Stimulated activated naive CD4-positive, alpha-beta T cell treated with Interleukin-2 at 50 U/mL for 16 hours (primary cell): Measurements from ENCODE around the gene BEAN1.

Experiments used
- DNase-seq: peaks from one replicate; lab custom pipeline; 2025; lab: John Stamatoyannopoulos, UW

The BEAN1 gene

DNA sequence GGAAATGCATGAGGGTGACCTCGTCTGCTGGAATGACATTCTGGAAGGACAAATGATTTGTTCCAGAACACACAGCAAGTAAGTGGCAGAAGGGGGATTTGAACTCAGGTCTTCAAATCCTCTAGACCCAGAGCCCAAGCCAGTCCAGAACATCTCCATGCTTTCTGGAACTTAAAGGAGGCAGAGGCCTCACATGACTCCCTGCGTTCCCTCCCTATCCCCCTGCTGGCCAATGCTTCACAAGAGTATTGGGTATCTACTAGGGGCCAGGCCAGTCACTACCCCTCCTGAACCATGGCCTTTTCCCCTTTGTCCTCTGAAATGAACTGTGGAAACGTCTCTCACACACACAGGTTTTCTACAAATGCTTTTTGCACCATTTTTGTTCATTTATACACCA lies 7.6 kb upstream of the BEAN1 start:
- no peak for DNase-seq

DNA sequence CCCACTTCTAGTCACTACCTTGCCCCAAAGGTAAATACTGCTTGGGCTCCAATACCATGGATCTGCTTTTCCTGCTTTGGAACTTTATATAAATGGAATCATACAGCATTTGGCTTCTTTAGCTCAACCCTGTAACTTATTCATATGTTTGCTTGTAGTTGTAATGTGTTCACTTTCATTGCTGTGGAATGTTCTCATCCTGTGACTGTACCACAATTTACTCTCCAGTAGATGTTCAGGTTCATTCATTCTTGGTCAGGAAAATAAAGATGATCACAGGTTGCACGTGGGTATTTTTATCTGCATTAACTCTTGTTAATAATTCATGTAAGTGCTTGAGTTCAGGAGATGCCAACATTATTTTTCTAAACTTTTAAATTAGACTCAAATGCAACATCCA lies 6.7 kb upstream of the BEAN1 start:
- no peak for DNase-seq

GRCh38 chr16:66421891-66422290 lies 5.2 kb upstream of the BEAN1 start:
- no peak for DNase-seq

DNA sequence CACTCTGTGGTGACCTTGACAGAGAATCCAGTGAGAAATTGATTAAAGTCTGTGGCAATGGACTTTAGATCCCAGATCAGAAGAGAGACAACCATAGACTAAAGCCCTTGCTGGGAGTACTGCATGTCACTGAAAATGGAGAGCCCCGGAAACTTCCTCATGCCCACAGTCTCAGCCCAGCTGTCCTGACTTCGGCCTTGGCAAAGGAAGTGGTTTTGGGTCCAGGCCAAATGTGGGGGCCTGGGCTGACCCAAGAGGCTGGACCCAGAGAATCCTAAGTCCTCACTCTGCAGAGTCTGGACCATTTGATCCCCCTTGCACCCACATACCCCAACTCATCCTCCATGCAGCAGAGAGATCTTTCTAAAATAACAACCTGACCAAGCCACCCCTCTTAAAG lies 4.7 kb upstream of the BEAN1 start:
- DNase-seq, result no peak

DNA sequence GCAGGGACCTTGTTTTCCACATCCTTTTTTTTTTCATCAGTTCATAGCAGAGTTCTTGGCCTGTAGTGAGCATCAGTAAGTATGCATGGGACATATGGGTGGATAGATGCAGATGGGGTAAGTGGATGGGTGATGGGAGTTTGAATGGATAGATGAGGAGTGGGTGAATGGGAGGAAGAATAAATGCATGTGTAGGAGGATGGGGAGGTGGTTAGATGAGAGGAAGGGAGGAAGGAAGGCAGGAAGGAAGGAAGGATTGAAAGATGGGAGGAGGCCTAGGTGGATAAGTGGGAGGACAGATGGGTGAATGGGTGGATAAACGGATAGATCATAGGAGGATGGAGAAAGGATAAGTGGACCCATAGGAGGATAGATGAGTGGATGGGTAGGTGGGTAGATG lies 3.9 kb upstream of the BEAN1 start:
- no peak for DNase-seq

DNA sequence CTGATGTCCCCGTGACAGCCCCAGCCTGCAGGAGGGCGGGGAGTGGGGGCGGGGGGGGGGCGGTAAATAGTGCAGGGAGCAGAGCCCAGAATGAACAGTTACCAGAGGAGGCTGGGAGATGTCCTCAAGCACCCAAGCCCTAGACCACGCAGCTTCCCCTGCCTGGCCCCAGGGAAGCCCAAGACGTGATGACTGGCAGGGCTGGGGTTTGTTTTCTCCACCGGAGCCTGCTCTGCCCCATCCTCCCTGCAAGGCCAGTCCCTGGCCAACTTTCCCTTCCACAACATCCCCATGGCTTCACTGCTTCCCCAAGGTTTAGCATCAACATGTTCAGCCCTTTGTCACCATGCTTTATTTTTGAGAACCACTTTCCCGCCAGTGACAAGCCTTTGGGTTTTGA lies 1.4 kb upstream of the BEAN1 start:
- DNase-seq, result no peak

DNA sequence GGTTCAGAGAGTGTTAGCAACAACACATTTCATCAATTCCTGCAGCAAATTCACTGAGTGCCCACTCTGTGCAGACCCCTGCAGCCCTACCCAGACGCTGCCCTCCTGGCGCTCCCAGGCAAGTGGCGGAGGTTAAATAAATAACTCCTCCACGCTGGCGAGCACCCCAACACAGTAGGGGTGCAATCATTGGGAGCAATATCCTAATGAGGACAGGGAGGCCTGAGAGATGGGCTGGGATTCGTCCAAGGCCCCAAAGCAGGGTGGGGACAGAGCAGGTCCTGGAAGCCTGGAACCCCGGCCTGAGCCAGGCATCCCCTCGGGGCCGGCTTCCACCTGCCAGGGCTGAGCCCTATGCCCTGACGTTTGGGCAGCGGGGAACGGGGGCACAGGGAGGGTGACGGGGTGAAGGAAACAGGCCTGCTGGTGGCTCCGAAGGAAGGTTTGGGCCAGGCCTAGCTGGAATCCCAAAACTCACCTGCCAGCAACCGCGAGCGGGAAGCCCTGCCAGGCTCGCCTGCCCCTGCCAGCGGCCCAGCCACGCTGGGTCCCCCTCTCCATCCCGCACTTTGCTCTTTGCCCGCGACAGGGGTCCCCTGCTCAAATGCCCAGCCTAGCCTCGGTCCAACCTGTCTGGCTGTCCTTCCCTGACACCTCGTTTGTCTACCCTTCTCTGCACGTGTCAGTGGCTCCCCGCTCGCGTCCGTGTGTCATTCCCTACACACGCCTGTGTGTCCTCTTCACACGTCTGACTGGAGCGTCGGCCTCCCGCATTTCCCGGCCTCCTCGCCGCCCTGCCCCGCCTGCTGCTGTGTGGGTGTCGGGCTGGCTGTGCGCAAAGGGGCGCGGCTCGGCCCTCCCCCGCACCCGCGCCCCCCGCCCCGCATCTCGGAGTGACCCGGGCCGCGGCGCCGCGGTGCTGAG lies 721 bp upstream of the BEAN1 start:
- no peak for DNase-seq

DNA sequence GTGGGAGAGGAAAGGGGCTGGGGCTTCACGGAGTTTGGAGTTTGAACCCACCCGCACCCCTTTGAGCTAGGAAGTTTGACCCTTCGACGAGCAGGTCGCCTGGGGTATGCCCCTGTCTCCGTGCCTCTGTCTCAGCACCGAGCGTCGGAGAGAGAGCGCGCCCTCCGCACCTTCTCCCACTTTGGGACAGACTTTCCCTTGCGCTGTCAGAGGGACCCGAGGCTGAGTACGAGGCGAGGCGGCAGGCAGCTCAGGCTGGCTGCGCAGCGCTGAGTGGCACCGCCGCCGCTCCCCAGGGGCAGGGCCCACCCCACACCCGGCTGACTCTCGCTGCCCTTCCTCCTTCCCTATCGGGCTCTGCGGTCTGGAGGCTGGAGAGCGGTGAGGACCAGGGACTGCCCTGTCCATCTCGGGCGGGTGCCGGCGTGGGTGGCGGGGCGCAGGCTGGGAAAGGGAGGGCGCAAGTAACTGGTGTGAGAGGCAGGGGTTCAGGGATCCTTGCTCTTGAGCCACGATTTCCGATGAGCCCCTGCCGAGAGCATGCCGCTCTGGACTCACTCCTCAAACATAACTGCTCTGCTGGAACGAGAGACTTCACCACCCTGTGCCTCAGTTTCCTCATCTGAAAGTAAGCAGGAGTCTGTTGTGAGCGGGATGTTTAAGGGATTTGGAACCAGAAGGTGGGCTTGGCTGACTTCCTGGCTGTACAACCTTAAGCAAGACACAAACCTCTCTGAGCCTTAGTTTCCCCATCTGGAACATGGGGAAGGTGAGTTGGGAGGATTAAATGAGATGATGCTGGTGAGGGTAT lies 981 bp downstream of the BEAN1 start:
- DNase-seq, result no peak

GRCh38 chr16:66428682-66429251 lies 1.7 kb downstream of the BEAN1 start:
- no peak for DNase-seq

DNA sequence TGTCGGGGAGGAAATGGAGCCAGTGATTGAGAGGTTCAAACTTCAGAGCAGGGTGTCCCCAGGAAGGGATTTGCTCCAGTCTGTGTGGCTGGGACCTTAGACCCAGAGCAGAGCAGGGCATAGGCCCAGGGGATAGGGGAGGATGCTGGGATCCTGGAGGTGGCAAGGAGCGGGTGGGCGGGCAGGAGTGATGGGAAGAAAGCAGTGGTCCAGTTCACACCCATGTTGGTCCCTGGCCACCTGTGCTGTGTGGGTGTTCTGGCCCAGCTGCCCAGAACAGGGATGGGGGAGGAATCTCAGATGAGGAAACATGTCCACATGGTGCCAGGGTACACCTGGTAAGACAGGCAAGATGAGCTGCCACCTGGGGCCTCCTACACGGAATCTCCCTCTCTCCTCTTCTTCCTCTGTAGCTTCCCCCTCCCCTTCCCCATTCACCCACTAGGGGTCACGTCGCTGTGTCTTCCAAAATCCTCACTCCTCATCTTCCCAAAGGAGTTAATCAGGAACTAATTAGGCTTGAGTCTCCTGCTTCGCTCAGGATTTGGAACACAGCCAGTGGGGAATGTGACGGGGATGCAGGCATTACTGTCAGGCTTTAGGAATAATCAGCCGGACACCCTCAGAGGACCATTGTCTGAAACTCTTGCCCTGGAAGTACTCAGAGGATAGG lies 2.3 kb downstream of the BEAN1 start:
- no peak for DNase-seq

GRCh38 chr16:66430214-66430613 lies 3.1 kb downstream of the BEAN1 start:
- DNase-seq, result no peak

GRCh38 chr16:66431760-66432159 lies 4.7 kb downstream of the BEAN1 start:
- DNase-seq, result no peak

DNA sequence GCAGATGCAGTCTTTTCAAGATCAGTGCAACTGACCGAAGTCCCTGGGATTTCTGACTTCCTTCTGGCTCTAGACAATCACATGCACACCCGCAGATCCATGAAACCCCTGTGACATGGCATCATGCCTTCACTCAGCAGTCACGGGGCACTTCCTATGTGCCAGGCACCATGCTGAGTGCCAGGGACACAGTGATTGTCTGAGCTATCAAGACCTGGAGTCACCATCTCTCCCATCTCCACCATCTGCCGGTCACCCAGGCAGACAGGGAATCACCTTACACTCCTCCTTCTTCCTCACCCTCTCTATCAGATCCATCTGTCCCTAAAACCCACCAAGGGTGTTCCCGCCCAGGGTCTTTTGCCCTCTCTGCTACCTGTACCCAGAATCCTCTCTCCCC lies 5.3 kb downstream of the BEAN1 start:
- no peak for DNase-seq

DNA sequence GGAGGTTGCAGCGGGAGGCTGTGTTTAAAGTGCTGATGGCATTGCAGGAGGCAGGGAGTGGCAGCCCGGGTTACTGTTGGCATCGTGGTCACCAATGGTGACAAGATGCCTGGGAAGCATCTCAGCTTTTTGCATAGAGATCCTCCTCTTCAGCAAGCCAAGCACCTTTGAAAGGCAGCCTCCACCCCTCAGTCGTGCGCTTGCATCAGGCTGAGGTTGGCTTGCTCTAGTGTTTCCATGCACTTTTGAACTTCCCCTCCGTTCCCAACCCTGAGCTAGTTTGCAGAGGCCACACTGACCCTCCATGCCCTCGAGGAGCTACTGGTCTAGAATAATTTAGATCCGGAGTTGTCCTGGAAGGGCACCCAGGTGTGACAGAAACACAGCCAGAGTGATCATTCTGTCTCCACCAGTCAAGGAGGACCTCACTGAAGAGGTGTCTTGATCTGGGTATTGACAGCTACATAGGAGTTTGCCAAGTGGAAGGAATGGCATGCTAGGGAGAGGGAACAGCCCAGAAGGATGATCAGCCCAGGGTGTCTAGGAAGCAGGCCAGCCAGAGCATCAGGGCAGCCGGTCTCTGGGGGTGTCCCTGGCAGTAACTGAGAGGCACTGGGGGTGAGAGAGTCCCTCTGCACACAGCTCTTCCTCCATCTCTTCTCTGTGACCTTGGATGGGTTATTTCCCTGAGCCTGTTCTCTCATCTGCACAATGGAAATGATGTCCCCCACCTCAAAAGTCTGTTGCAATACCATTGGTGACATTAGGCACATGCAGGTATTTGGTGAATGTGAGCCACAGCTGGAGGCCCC lies 7.7 kb downstream of the BEAN1 start:
- DNase-seq, result no peak

GRCh38 chr16:66435896-66436295 lies 8.8 kb downstream of the BEAN1 start:
- DNase-seq, result no peak

DNA sequence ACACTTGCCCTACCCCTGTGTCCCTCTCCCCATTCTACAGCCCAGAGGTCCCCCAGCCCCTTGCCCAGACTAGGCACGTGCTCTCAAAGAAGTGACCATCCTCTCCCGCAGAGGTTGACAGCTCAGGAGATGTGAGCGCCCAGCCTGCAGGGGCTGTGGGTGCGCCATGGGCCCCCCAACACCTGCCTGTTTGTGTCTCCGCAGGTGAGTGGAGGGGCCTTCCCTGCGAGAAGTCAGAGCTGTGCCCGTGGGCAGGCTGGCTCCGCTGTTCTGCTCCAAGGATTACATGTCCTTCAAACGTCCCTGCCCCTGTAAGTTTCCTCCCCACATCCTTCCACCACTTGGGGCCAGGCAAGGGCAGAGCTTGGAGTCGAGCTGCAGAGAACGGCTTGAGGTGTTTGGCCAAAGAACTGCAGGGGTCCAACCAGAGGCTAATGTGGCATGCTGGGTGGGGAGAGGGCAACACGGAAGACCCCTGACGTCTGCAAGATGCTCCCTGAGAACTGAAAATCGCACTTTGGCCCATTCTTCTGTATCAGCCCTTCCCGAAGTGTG lies 10.4 kb downstream of the BEAN1 start:
- DNase-seq, result no peak

DNA sequence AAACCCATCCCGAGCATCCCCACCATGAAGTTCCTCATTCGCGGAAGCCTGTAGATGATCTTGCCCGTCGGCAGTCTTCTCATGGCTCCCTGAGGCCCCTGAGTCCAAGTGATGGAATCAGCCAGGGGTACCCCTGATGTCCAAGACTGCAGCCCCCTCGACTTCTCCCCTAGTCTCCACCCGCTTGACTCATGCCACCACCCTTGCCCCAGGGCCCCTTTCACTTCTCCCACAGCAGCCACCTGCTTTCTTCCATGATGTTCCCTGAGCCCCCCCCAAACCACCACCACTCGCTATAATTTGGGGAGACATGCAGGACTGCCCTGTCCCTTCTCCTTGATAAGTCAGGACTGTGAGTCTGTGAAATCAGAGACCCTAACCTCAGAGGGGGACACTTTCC lies 11.4 kb downstream of the BEAN1 start:
- no peak for DNase-seq

- DNase-seq, result no peak
These were observed 12.1 kb downstream of the BEAN1 start for GRCh38 chr16:66439051-66439730.

- no peak for DNase-seq
These were observed 13.2 kb downstream of the BEAN1 start for GRCh38 chr16:66440271-66440802.

- no peak for DNase-seq
These were observed 13.9 kb downstream of the BEAN1 start for GRCh38 chr16:66440970-66441369.
